Smooth muscle cell (in vitro differentiated cells): ENCODE results near the gene TGOLN2. TPM values are rescaled to one million over a fixed set of nuclear protein-coding genes. Genes with fewer than 3 reads are reported as not detected.
"Not testable (repeated sequence)": the region's sequence is repeated elsewhere in the genome, so short reads cannot be mapped to it uniquely, and the experiment has no call there.

Experiments
- DNase-seq: peaks from one replicate; lab custom pipeline; 2025; ENCODE audit not compliant: unreplicated experiment; lab: John Stamatoyannopoulos, UW
- H2AFZ ChIP-seq: fragments of 200-600 bp; sonication (generic); 2 replicates; pipeline ENCODE4 v1.6.0; 2016; ENCODE audit warnings: antibody characterized with exemption, low read depth, mild to moderate bottlenecking
- H3F3A ChIP-seq: fragments of 200-600 bp; sonication (generic); 2 replicates; pipeline ENCODE4 v1.6.0; 2017; ENCODE audit warnings: antibody characterized with exemption, low read depth
- H3K27ac ChIP-seq: fragments of 200-600 bp; sonication (generic); 2 replicates; pipeline ENCODE4 v1.5.1; 2016; ENCODE audit warnings: low read depth, mild to moderate bottlenecking
- H3K27me3 ChIP-seq: fragments of 200-600 bp; sonication (generic); 2 replicates; pipeline ENCODE4 v1.6.1; 2016; ENCODE audit warnings: low read depth, mild to moderate bottlenecking
- H3K36me3 ChIP-seq: fragments of 200-600 bp; sonication (generic); 2 replicates; pipeline ENCODE4 v1.5.1; 2016; ENCODE audit warnings: low read depth
- H3K4me1 ChIP-seq: fragments of 200-600 bp; sonication (generic); 2 replicates; pipeline ENCODE4 v1.5.1; 2016; ENCODE audit warnings: low read depth
- H3K4me2 ChIP-seq: fragments of 200-600 bp; sonication (generic); 2 replicates; pipeline ENCODE4 v1.6.0; 2016; ENCODE audit warnings: mild to moderate bottlenecking
- H3K4me3 ChIP-seq: fragments of 200-600 bp; sonication (generic); 2 replicates; pipeline ENCODE4 v1.5.1; 2016; ENCODE audit warnings: mild to moderate bottlenecking
- H3K79me2 ChIP-seq: fragments of 200-600 bp; sonication (generic); 2 replicates; pipeline ENCODE4 v1.6.0; 2016; ENCODE audit warnings: low read depth, mild to moderate bottlenecking
- H3K9ac ChIP-seq: fragments of 200-600 bp; sonication (generic); 2 replicates; pipeline ENCODE4 v1.6.0; 2016; ENCODE audit warnings: low read depth
- H3K9me3 ChIP-seq: fragments of 200-600 bp; sonication (generic); replicated peaks from 2 replicates; pipeline ENCODE4 v1.5.1; 2016; ENCODE audit warnings: low read depth
- H4K20me1 ChIP-seq: fragments of 200-600 bp; sonication (generic); 2 replicates; pipeline ENCODE4 v1.6.0; 2016; ENCODE audit warnings: low read depth
- WGBS: methylation state at CpG from one replicate; pipeline ENCODE4 v1.1.7; 2016; ENCODE audit warnings: low lambda C conversion rate; 5-methylcytosine and 5-hydroxymethylcytosine counted together
- polyA plus RNA-seq: library from polyadenylated mRNA; unstranded; fragments of >200 nt; fragmentation: Nextera tagmentation; extraction: Ambion mirVana; gene quantifications from 2 replicates; pipeline ENCODE4 v1.2.1, GENCODE V29; 2016
- total RNA-seq: library from RNA; depleted of rRNA; stranded (reverse); fragments of >200 nt; gene quantifications from 2 replicates; pipeline ENCODE4 v1.2.3, GENCODE V29; 2014
- TF ChIP-seq, protein P1 (sequence below): fragments of 200-600 bp; sonication (generic); IDR thresholded peaks from 2 replicates; pipeline ENCODE4 v1.5.1; 2017; ENCODE audit warnings: borderline replicate concordance, mild to moderate bottlenecking, antibody characterized with exemption; ENCODE audit not compliant: insufficient read depth, poor library complexity, severe bottlenecking

The TGOLN2 gene
- total and polyA plus RNA-seq, 2 experiments from 2014 or later, result 34.4 to 52.0 TPM

DNA sequence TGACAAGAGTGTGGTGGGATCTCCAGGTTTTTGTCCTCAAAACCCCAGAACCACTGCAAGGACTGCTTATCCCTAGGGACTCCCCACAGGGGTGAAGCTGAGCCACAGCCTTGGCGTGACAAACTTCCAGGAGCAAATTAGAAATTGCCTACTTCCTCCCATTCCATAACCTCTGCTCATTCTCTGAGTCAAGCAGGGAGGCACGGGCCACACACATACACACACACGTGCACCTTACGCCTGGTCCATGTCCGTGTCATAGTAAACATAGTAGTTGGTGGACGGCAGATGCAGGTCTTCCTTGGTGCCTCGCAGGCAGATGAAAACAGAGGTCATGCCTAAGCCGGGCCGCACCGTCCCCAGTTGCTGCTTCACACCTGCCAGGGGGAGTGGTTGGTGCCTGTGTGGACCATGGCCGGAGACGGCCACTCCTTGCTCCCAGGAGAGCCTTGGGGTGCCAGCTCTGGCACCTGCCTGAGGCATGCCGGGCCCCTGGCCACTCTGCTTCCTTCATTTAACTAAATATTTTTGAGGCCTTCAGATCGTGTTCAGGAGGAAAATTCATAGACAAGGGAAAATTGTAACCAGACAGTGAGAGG, 16.7 kb upstream of the TGOLN2 start:
- TF ChIP-seq, protein P1, sequence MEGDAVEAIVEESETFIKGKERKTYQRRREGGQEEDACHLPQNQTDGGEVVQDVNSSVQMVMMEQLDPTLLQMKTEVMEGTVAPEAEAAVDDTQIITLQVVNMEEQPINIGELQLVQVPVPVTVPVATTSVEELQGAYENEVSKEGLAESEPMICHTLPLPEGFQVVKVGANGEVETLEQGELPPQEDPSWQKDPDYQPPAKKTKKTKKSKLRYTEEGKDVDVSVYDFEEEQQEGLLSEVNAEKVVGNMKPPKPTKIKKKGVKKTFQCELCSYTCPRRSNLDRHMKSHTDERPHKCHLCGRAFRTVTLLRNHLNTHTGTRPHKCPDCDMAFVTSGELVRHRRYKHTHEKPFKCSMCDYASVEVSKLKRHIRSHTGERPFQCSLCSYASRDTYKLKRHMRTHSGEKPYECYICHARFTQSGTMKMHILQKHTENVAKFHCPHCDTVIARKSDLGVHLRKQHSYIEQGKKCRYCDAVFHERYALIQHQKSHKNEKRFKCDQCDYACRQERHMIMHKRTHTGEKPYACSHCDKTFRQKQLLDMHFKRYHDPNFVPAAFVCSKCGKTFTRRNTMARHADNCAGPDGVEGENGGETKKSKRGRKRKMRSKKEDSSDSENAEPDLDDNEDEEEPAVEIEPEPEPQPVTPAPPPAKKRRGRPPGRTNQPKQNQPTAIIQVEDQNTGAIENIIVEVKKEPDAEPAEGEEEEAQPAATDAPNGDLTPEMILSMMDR, result no peak
- no peak overlapping the region for H3K4me3 ChIP-seq
- no peaks in the 10 kb centered on the region for H4K20me1 ChIP-seq
- 96% methylated on average over 14 of the region's 14 CpGs for WGBS
- H3K9ac ChIP-seq, result no peak overlapping the region
- no peak overlapping the region for H2AFZ ChIP-seq
- H3K4me2 ChIP-seq, result no peak overlapping the region
- H3K27me3 ChIP-seq, result peaks cover 3% of the 10 kb centered on the region
- no peak for DNase-seq
- no peaks in the 10 kb centered on the region for H3K79me2 ChIP-seq
- H3K27ac ChIP-seq, result no peak overlapping the region
- H3K36me3 ChIP-seq, result no peaks in the 10 kb centered on the region
- H3K4me1 ChIP-seq, result no peaks in the 10 kb centered on the region
- no peaks in the 10 kb centered on the region for H3K9me3 ChIP-seq
- no peaks in the 10 kb centered on the region for H3F3A ChIP-seq

DNA sequence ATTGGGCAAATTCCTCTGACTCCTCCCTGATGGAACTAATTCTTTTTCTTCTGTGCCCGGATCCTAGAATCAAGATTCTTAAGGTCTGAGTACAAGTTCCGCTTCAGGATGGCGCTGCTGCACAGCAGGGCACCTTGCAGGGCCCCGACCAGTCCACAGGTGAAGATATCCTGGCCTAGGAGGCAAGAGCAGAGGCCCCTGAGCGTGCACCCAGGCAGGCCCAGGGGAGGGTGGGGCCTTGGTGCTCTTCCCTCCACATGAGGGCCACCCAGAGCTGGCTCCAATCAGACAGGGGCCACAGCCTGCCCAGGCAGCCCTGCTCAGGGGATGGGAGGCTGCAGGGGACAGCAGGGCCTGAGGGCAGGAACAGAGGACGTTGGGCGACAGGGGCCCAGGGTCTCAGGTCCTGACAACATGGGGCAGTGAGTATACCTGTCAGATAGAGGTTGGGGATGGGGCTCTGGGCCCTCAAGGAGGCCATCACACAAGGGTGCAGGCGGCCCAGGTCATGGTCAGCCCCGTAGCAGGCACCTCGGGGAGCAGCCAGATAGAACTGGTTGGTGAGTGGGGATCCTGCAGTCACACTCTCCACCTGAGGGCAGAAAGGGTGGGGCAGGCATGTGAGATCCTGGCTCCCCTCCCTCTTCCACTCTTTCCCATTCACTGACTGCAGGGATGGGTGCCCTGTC, 15.6 kb upstream of the TGOLN2 start:
- H3K4me2 ChIP-seq, H3K27me3 ChIP-seq, H3K36me3 ChIP-seq, H3K27ac ChIP-seq, H3F3A ChIP-seq, H3K9me3 ChIP-seq, H3K4me1 ChIP-seq, H3K4me3 ChIP-seq, H3K9ac ChIP-seq, H2AFZ ChIP-seq, H4K20me1 ChIP-seq, DNase-seq, H3K79me2 ChIP-seq: not testable (repeated sequence)
- WGBS, result 95% methylated on average over 10 of the region's 10 CpGs

GRCh38 chr2:85342156-85342555, 14.4 kb upstream of the TGOLN2 start:
- Histone ChIP-seq H3K4me1 (no peaks in the 10 kb centered on the region), H3K9ac (no peak overlapping the region), H3F3A (no peaks in the 10 kb centered on the region), H3K36me3 (no peaks in the 10 kb centered on the region), H3K79me2 (no peaks in the 10 kb centered on the region), H3K27ac (no peak overlapping the region), H2AFZ (no peak overlapping the region), H3K27me3 (peaks cover 5% of the 10 kb centered on the region), H4K20me1 (no peaks in the 10 kb centered on the region), H3K4me3 (no peak overlapping the region), H3K4me2 (no peak overlapping the region), H3K9me3 (no peaks in the 10 kb centered on the region)
- TF ChIP-seq, protein P1, result no peak
- WGBS, result 86% methylated on average over 3 of the region's 3 CpGs
- DNase-seq, result no peak

DNA sequence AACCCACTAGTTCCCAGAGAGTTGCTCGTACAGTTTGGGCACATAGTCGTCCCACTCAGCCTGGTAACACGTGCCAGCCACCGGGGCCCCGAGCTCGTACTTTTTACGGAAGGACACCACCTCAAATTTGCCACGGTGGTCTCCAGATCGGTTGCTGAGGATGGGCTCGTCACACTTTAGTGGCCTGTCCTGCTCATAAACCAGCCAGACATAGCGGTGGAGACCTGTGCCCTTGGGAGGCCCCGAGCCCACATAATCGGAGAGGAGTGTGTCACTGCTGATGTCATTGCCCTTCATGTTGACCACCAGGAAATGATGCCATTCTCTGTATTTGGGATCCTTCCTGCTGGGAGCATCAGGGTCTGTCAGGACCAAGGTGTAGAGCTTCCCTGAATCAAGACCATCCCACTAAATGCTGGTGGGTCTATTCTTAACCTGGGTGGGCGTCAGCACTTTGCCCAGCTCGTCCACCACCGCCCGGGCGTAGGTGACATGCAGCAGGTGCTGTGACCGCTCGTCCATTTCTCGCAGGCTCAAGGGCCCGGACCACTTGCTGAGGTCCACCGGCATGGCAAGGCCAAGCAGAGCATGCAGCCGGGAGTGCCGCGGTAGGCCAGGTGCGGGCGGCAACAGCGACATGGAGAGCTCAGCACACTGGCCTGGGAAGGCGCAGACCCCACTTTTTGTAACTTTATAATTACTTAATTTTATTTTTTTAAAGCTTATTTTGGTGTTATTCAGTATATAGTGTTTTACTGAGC, 13.7 kb upstream of the TGOLN2 start:
- 95% methylated on average over 30 of the region's 30 CpGs for WGBS
- H3K36me3 ChIP-seq, result no peaks in the 10 kb centered on the region
- H3K4me2 ChIP-seq, result no peak overlapping the region
- H3K79me2 ChIP-seq, result no peaks in the 10 kb centered on the region
- H4K20me1 ChIP-seq, result no peaks in the 10 kb centered on the region
- H3K9me3 ChIP-seq, result no peaks in the 10 kb centered on the region
- no peak overlapping the region for H3K9ac ChIP-seq
- no peak overlapping the region for H3K4me3 ChIP-seq
- no peak overlapping the region for H2AFZ ChIP-seq
- H3K27ac ChIP-seq, result no peak overlapping the region
- H3K27me3 ChIP-seq, result peaks cover 5% of the 10 kb centered on the region
- H3K4me1 ChIP-seq, result no peaks in the 10 kb centered on the region
- no peak for DNase-seq
- TF ChIP-seq, protein P1, result no peak
- no peaks in the 10 kb centered on the region for H3F3A ChIP-seq
